GM18511 (cell line): ENCODE measurements around the gene PRADC1.
"Not testable (repeated sequence)": the region's sequence is repeated elsewhere in the genome, so short reads cannot be mapped to it uniquely, and the experiment has no call there.

Source experiments
- ATAC-seq: cut with Tn5 transposase; IDR thresholded peaks from one replicate; pipeline ENCODE4 v1.9.1; 2021; ENCODE audit warnings: mild to moderate bottlenecking, moderate library complexity; ENCODE audit not compliant: unreplicated experiment

PRADC1 gene

DNA sequence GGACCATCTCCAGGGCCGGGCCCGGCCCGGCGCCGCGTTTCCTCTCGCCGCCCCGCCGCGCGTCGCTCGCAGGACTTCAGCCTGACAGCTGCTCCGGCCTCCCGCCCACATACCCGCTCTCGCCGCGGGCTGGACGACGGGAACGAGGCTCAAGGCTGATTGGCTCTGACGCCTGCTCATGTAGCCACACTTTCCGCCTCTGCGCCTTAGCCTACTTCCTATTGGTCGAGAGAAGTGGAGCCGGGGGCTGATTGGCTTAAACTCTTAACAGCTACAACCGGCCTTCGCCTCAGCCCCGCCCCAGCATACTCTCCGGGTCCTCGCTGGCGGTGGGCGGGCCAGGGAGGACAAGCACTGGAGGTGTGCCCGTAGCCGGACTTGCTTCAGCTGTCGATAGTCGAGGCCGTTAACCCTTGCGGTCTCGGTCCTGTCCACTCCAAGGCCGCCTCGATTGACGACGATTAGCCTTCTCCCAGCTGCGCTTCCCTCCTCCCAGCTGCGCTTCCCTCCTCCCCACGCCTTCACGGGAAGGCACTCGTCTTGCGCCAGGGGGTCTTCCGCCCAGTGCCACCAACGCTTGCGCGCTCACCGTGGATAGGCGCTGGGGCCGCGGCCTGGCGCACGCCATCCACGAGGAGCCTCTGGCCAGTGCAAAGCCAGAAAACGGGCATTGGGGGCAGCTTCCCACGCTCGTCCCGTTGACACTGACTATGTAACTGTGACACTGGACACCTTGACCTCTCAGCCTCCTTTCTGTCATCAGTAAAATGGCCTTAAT lies at the start of gene PRADC1:
Gene PRADC1 (minus strand): TSS at position 86 of the 778 bp plus-strand sequence. CDS start 79 bp downstream, at position 7.
- peak; percentile 91 for ATAC-seq

DNA sequence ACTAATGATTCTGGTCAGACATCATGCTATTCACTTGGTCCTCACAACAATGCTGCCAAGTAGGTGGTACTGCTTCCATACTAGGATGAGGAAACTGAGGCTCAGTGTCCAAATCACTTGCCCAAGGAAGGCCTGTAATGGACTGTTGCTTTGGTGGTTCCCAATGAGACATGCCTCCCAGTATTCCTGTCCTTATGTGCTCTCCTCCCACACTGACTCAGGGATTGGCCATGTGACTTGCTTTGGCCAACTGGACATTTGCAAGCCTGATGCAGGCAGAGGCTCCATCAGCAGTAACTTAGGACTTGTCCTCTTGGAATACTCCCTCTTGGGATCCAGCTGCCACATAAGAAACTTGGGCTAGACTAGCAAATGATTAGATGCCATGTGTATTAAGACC lies 48.2 kb upstream of the PRADC1 start:
- ATAC-seq: no peak

DNA sequence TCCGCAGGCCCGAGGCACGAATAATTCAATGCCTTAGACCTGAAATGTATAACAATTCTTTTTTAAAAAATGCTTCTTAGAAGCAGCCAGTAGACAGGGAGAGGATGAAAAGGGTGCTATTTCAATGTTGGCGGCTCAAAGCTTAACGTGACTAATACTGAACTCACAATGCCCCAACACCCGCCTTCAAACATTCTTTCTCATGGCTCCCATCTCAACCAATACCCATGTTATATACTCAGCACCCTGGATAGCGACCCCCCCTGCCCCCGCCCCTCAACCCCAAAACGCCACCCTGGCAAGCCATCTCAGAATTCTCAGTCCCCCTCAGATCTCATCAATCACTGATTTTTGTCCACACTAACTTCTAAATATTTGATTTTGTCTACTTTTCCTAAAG lies 46.8 kb upstream of the PRADC1 start:
- no peak for ATAC-seq

DNA sequence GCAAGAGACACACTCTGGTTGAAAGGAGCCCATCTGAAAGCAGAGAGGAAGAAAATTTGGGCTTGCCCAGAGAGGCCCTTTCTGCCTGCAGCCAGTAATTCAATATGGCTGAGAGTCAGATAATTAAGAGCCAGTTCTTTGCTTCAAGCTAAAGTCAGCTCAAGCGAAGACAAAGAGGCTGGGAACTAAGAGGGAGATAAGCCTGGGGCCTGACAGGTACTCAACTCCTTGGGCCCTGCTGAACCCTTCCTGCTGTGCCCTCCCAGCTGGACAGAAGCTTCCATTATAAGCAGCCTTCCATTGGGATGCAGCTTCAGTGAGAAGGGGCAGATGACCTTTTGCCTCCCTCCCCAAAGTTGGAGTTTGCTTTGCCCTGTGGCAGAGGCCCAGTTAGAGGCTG lies 39.2 kb upstream of the PRADC1 start:
- ATAC-seq: no peak

DNA sequence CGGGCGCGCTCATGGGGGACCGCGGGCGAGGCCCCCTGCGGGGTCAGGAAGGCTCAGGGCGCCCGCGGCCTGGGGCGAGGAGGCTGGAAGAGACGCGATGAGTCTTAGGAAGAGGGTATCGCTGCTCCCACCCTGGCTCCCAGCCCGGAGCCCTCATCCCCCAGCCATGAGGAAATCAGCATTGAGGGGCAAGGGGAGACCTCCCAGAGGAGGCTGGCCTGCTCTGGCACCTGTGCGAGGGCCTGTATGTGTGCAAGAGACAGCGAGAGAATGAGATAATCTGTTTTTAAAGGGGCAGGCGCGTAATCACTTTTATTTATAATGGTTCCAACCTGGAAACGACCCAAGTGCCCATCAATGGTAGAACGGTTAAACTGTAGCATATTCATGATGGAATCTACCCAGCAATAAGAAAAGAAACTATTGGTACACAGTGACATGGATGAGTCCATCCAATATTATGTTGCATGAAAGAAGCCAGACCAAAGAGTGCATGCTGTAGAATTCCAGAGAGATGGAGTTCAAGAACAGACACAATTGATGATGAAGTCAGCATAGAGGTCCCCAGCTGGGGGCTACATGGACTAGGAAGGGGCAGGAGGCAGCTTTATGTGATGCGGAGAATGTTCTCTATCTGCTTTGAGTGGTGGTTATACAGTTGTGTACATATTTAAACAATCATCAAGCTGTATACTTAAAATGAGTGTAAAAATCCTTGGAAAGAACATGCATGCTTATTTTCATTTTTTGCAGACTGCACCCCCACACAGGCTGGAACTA lies 36.8 kb upstream of the PRADC1 start:
- ATAC-seq: no peak

DNA sequence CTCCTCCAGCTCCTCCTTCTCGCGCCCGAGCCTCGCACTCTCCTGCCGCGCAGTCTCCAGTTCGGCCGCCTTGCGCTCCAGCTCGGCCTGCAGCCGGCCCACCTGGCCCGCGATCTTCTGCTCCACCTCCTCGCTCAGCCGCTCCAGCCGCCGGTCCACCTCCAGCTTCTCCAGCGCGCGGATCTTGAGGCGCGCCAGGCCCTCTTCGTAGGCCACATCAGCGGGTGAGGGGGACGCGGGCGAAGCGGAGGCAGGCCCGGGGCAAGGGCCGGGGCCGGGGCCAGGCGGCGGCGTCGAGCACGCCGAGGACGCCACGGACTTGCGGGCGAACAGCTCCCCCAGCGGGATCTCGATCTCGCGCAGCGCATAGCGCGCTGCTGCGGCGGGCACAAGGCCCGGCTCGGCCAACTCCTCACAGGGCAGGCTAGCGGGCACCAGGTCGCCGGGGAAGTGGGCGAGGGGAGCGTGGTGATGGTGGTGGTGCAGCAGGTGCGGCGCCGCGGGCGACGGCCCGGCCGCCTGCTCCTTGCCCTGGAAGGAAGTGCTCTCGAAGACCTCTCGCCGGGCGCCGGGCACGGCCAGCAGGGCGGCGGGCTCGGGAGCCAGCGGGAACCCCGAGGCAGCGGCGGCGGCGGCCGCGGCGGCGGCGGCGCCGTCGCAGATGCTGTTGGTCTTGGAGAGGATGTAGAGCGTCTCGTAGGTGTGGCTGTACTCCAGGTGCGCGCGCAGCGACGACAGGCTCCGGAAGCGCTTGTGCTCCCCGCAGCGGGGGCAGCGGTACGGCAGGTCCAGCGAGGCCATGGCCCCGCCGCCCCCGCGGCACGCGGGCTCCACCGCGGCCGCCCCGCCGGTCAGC lies 36.0 kb upstream of the PRADC1 start:
- no peak for ATAC-seq

DNA sequence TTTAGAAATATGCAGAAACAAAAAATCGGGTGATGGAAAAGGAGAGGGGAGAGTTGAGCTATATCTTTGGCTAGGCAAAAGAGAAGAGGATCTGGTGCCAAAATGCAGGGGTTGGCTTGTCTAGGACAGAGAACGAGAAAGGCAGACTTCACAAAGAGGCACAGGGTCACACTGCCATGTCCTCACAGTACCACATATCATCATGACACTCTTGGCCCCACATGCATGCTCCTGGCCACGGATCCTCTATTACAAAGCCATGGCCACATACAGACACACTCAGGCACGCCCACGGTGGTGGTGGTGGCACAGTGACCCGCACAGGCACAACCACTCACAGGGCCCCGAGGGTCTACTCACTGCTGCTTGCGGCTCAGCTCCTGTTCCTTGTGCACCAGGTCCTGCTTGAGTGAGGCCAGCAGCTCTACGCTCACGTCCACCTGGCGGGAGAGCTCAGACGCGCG lies 35.4 kb upstream of the PRADC1 start:
- no peak for ATAC-seq

DNA sequence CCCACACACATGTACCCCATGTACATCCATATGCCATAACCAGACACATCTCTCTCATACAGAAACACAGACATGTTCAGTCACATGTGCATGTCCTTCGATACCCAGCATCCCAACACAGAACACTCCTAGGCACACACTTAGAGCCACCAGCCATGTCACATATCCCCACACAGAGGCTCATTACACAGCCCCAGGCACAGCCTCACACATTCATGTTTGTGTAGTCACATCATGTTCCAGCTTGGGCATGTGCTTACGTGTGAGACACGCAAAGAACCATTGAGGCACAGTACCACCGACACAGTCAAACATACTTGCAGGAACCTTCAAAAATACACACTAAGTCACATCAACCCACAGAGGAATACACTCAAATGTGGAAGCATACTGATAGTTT lies 34.0 kb upstream of the PRADC1 start:
- no peak for ATAC-seq

DNA sequence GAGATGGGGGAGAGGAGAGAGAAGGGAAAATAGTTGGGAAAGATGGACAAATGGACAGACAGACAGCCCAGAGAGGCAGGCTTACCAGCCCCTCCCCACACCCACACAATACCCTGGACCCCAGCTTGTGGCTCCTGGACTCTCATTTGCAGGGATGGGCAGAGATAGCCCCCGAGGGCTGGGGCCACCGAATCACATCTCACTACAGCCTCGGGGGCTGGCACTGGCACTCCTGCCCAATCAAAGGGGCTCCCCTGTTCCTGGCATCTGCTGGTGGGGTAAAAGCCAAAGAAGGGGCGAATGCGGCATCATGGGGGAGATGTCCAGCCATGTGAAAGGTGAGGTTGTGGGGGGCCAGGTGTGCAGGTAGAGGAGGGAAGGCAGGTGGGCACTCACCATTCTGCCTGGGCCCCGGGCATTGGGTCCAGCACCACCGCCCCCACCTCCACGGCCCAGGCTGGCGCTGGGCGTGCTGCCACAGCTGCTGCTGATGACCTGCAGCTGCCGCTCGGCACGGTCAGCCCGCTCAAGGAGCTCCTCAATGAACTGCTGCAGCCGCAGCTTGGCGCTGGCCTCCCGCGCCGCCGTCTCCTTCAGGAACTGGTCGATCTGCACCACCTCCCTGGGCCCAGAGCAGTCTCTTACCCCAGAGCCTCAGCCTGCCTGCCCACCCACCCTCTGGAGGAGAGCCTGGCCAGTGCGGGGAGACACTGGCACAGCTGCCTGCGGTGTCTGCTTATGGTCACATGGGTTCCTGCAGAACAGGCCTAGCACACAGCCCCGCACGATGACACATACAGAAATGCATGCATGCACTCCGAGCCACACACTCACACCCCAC lies 33.2 kb upstream of the PRADC1 start:
- ATAC-seq: no peak

DNA sequence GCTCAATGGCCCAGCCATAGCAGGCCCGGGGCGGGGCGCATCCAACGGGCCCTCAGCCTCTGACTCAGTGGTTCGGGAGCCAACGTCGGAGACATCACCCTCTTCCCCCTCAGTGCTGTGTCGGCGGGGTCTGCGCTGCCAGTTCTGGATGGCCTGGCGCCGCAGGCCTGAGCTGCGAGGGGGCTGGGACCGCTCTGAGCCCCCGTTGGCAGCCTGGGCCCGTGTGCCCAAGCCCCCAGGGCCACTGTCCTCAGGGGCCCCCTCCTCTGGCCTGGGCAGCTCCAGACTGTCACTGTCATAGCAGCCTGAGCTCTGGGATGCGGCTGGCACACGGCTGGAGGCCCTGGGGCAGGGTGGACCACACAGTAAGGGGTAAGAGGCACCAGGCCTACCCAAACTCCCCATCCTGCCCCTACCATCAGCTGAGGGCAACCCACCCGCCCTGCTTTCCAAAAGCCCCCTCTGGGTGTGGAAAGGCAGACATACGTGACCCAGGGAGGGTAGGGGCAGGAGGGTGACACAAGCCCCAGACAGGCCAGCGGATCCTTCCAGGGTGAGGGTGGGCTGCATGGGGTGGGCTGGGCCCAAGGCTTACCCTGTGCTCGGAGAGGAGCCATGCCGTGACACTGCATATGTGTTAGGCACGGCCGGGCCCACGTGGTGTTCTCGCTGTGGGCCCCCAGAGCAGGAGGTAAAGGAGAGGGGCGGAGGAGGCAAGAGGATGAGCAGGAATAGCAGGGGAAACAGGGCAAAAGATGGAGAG lies 32.4 kb upstream of the PRADC1 start:
- ATAC-seq: no peak

DNA sequence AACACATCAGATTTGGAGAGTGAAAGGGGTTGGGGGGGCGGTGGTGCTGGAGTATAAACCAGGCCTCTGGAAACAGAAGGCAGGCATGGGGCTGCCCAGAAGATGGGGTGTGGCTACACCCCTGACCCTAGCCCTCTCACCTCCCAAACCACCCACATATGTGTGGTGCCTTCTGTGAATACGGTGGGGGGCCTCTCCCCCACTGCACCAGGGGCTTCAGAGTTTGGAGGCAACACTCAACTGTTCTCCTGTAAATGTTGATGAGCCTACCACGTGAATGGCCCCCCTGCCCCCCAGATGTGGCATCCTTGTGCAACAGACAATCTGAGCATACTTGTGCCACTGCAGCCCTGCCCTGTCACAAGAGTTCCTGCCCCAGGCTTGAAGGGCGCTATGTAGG lies 31.7 kb upstream of the PRADC1 start:
- no peak for ATAC-seq

DNA sequence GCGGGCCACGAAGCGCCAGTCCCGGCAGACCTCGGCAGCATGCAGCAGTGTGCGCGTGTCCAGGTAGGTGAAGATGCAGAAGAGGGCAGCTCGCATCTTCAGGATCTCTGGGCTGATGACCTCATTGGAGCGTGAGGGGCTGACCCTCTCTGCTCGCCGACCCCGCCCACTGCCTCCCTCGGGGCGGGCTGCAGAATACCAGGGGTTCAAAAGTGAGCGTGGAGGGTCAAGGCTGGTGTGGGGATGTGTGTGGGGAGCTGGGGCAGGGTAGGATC lies 31.2 kb upstream of the PRADC1 start:
- ATAC-seq: no peak

DNA sequence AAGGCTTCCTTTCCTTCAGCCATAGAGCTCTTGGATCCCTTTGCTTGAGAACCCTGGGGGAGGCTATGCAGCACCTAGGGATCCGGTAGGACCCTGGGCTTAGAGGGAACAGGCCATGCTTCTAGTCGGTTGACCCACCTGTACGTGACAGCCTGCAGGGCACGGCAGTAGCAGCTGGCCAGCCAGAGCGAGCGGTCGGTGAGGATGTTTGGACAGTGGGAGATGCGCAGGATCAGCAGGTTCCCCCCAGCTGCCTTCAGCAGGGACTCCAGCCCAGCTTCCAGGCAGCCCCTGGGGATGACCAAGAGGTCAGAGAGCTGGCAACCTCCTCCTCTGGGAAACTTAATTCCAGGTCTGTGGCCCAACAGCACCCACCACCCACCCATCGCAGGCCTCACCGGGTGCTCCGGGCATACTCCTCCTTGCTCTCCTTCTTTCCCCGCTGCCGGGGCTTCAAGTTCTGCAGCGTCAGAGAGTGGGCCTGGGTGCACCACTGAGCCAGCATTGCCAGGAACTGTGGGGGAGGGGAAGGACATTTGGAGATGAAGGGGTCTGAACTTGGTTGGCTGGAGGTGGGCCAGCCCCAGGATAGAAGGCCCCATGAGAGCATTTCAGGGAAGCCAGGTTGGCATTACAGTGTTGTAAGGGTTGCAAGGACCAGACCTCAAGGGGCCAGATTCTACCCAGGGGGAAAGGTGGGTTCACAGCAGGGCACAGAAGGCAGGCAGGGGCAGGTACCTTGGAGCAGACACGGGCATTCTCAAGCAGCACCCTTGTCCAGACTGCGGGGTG lies 30.7 kb upstream of the PRADC1 start:
- no peak for ATAC-seq

DNA sequence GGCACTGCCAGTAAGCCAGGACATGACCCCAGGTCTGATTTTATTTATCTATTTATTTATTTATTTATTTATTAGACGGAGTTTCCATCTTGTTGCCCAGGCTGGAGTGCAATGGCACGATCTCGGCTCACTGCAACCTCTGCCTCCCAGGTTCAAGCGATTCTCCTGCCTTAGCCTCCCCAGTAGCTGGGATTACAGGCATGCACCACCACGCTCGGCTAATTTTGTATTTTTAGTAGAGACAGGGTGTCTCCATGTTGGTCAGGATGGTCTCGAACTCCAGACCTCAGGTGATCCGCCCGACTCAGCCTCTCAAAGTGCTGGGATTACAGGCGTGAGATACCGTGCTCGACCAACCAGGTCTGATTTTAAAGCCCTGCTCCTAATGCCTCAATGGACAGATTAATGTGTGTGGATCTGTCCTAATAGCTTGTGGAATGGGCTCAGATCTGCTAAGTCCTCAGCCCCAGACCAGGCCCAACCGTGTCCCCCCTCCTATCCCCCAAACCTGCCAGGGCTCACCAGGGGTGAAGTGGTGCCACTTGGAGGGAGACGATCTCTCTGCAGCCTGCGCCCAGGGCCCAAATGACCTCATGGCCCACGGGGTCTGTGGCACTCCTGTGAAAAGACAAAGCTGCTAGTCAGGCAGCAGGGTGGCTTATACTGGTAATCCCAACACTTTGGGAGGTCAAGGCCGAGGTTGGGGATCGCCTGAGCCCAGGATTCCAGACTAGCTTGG lies 29.8 kb upstream of the PRADC1 start:
- not testable (repeated sequence) for ATAC-seq

DNA sequence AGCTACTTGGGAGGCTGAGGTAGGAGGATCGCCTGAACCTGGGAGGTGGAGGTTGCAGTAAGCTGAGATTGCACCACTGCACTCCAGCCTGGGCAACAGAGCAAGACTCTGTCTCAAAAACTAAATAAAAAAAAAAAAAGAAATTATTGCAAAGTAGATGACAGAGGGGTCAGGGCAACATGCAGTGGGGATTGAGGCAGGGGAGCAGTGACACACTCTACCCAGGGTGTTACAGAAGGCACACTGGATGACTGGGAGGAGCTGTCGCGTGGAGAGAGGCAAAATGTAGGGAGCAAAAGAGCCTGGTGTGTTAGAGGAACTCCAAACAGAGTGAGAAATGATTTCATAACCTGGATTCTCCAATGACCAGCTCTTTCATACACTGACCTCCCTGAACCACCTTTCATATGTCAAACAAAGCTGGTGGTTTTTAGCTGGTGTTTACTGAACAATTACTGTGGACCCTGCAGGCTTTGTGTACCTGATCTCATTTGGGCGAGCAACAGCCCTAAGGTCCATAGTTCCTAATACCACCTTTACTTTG lies 29.1 kb upstream of the PRADC1 start:
- no peak for ATAC-seq

DNA sequence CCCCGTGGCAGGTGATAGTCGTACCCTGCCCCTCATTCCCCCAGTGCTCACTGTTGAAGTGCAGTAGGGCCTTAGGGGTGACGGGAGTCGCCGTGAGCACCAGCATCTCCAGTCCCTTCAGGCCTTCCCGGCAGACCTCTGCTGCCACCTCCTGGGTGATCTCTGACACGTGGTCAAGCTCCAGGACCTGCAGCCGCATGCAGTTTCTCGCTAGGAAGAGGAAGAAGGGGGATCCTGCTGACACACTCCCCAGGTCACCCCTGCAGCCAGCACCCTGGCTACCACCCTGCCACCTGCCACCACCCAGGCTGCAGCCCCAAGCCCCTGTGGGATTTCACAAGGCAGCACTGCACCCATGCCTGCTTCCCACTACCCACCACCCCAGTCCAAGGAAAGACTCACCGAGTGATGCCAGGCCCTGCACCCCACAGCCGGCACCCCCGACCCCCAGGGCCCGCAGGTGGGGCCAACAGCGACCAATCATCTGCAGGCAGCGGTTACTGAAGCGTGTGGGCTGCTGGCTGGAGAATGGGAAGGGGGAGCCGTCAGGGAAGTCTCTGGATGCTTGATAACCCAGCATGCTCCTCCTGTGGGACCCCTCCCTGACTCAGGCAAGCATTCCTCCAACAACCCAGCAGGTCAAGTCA lies 27.4 kb upstream of the PRADC1 start:
- no peak for ATAC-seq

DNA sequence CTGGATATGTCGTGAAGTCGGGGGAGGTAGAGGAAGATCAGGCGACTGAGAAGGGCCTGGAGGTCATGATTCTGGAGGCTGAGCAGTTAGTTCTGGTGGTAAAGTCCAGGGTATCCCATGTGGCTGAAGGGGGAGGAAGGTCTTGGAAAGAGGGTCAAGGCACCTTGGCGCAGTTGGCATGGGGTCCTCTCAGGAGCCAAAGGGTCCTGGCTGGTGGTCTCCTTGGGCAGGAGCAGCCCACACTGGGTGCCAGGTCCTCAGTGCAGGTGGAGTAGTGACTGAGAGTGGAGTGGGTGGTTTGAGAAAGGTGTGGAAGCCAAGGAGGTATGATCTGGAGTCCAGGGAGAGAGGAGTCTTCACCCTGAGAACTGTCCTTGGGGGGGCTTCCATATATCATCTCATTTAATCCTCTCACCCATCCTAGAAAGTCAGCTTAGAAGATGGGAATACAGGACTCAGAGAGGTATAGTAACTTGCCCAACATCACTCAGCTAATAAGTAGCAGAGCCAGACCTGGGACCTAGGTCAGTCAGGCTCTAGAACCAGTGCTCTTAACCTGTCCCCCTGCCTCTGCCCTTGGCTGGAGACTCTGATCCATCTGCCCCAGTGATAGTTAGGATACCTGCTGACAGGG lies 26.8 kb upstream of the PRADC1 start:
- no peak for ATAC-seq
